ENCODE results near the gene FNTB.
"Not testable (repeated sequence)": the region's sequence is repeated elsewhere in the genome, so short reads cannot be mapped to it uniquely, and the experiment has no call there.

FNTB gene

DNA sequence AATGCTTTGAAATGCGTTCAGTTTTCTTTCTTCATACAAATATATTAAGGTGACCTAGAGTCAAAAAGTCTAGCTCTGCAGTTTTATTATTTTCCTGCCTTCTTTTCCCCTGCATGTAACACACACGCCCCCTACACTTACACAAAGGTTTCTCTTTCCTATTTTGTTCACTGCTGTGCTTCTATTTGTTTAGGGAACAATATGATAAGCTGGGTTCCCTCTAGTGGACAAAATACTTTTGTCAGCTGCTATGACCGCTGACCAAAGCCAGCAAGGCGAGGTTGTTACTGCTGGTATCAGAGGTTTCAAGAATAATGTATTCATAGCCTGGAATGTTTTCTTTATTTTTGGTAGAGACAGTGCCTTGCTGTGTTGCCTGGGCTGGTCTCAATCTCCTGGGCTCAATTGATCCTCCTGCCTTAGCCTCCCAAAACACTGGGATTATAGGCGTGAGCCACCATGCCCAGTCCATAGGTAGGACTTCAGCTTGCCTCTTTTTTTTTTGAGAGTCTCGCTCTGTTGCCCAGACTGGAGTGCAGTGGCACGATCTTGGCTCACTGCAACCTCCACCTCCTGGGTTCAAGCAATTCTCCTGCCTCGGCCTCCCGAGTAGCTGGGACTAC lies 33.4 kb downstream of the FNTB start:
- DNase-seq = no peak

DNA sequence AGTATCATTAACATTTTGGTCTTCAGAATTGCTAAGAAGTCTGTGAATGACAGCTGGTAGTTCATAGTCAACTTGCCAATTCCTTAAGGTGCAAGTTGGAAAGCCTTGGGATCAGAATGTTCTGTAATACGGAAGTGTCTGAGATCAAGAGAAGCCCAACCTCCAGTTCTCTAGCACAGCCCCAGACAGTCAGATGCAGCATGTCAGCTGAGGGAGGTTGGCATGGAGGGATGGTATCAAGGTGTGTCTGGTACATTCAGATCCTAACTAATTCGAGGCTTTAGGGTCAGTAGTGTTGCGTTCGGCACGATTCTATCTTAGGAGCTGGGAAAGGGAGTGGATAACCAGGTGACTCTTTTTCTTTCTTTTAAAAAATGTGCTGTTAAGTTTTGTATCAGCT lies 38.3 kb downstream of the FNTB start:
- DNase-seq = no peak

DNA sequence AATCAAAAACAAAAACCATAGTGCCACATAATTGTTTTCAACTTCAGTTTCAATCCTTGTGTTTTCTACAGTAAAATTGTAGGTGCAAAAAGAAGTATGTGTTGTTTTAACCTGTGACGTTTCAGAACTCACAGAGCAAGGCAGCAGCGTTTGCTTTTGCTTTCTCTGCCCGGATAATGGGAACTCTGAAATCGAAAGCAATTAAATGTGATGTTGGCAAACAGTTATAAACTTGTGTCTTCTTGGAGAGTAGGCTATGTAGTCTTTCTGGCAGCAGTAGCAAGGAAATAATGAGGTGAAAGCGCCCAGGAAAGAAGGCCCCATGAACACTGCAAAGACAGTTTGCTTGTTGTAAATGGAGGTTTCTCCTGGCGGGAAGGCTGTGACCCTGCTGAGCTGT lies 39.1 kb downstream of the FNTB start:
- DNase-seq = no peak

DNA sequence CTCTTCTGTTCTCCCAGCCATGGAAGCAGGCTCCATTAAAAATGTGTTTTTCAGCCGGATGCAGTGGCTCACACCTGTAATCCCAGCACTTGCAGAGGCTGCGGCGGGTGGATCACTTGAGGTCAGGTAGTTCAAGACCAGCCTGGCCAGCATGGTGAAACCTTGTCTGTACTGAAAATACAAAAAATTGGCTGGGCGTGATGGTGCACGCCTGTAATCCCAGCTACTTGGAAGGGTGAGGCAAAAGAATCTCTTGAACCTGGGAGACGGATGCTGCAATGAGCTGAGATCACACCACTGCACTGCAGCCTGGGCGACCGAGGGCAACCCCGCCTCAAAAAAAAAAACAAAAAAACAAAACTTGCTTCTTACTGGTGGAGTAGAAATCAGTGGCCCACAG lies 39.8 kb downstream of the FNTB start:
- no peak for DNase-seq

DNA sequence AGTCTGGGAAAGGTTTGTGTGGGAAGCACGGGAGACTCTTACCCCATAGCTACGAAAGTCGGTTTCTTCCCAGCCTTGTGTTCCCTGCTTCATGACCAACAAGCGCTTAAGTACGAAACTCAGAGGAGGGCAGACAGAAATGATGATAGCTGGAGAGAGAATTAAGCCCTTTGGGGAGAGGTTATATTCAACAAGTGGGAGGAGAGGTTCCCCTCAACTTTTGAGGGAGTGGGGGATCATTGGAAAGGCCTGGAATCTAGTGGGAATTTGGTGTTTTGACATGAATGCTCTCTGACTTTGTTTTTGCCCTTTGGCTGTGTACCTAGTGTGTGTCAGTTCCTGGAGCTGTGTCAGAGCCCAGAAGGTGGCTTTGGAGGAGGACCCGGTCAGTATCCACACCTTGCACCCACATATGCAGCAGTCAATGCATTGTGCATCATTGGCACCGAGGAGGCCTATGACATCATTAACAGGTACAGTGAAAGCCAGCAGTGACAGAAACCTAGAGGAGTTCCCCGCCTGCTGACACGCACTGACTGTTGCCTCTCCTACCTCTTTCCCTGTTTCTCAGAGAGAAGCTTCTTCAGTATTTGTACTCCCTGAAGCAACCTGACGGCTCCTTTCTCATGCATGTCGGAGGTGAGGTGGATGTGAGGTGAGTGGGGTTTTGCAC lies 40.6 kb downstream of the FNTB start:
- DNase-seq = no peak

DNA sequence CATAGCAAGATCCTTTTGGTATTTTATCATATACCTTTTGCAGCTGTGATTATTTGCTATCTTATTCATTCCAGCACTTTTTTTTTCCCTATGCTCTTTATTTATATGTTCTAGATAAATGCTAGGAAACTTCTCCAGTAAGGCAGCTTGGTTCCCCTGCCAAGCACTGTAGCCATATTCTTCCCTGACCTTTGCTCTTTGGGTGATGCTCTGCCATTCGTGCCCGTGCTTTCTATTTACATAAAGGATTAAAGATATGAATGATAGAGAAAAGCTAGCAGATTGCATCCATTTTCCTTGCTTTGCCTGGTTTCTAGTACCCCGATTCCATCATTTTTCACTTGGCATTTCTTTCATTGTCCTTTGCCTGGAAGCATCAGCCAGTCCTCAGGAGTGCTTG lies 42.2 kb downstream of the FNTB start:
- no peak for DNase-seq

DNA sequence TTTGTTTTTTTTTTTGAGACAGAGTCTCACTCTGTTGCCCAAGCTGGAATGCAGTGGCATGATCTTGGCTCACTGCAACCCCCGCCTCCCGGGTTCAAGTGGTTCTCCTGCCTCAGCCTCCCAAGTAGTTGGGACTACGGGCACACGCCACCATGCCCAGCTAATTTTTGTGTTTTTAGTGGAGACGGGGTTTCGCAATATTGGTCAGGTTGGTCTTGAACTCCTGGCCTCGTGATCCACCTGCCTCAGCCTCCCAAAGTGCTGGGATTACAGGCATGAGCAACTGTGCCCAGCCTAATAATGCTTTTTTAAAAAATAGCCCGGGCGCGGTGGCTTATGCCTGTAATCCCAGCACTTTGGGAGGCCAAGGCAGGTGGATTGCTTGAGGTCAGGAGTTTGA lies 44.6 kb downstream of the FNTB start:
- not testable (repeated sequence) for DNase-seq

DNA sequence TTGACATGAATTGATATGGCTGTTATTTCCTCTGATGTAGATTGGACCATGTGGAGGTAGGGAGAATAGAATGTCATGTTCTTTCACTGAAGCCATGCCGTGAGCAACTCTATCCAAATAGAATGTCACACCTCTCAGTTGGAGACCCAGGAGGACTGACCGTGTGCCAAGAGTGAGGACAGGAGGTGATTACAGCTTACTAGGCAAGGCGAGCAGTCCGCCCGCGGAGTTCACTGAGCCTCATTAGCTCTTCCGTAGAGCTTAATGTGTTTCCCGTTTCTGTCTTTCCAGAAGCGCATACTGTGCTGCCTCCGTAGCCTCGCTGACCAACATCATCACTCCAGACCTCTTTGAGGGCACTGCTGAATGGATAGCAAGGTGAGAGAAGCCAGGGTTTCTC lies 45.6 kb downstream of the FNTB start:
- DNase-seq = no peak

DNA sequence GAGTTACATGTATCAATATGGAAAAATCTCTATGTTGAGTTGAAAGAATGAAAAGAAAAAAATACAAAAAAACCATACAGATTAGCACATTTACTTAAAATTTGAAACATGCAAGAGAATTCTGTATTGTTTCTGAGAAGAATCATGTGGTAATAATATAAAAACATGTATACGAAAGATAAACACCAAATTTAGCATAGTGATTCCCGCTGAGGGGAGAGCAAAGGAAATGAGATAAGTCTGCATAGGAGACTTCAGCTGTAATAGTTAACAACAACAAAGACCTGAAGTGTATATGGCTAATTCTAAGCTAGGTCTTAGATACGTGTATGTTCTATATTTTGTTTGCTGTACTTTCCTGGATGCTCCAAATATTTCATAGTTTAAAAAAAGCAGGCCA lies 46.5 kb downstream of the FNTB start:
- DNase-seq = no peak

DNA sequence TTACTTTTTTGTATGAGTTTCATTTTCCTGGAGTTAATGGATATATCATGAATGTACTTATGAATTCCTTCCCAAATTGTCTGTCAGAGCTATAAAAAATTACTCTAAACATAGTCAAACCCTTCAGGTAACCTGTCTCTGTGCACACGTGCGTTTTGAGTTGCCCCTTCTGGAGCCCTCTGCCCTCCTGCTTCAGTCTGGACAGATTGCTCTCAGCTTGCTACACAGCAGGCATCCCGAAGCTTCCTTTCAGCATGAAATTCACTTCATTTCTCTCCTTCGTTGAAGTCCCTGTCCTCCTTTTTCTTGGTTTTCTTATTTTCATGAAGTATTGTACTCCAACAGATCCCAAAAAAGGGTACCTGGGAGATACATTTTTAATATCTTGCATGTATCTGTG lies 47.3 kb downstream of the FNTB start:
- DNase-seq = no peak

DNA sequence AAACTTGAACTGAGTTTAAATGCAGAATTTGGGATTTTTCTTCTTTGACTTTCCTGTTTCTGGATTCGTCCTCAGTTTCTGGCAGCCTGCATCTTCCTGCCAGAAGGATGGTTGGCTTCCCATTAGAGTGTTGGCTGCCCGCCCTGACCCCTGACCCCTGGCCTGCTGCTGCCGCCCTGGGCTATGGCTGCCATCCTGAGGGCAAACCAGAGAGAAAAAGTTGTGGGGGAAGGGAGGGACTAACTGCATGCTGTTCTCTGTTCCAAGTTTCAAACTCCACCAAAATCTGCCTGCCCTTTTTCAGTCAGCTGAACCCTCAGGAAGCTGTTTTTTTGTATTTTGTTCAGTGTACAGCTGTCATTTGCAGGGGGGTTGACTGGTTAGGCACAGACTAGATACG lies 48.4 kb downstream of the FNTB start:
- no peak for DNase-seq

DNA sequence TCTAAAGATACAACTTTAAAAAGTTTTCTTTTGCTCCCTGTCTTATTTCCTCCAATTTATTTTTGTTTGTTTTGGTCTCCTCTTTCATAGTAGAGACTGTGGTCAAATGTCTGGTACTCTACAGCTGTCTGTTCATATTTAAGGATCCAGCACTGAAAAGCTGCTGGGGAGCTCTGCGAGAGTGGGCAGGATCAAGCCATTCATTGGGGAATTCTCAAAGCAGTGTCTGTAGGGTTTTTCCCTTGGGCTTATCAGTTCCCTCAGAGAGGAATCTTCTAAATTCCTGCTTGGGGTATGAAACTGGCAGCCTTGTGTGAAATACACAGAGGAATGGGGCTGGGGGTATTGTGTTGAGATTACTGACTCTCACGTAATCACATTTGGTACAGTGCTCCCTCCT lies 52.3 kb downstream of the FNTB start:
- DNase-seq = no peak

DNA sequence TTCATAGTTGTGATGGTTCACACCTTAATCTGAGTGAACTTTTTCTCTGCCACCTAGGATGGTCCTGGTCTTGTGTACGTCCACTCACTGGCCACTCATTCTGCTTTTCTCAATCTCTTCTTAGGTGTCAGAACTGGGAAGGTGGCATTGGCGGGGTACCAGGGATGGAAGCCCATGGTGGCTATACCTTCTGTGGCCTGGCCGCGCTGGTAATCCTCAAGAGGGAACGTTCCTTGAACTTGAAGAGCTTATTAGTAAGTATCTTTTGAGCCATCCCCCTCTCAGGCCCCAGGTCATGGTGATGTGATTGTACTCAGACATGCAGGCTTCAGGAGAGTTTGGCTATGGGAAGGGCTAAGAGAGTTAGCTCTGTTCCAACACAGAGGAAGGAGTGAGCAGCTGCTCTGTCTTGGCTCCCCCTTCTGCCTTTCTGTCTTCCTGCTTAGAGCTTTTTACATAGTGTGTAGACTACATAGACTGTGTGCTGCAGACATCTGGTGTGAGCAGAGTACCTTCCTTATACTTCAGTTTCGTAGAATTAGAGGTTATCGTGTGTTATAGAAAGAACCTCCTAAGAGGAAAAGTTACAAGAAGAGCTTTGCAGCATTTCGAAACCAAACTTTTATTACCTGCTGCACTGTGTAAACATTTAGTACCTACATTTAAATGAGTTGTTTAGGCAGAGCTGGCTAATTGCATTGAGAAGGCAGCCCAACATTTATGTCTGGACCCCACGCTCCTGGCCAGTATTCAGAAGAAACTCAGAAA lies 54.2 kb downstream of the FNTB start:
- no peak for DNase-seq

DNA sequence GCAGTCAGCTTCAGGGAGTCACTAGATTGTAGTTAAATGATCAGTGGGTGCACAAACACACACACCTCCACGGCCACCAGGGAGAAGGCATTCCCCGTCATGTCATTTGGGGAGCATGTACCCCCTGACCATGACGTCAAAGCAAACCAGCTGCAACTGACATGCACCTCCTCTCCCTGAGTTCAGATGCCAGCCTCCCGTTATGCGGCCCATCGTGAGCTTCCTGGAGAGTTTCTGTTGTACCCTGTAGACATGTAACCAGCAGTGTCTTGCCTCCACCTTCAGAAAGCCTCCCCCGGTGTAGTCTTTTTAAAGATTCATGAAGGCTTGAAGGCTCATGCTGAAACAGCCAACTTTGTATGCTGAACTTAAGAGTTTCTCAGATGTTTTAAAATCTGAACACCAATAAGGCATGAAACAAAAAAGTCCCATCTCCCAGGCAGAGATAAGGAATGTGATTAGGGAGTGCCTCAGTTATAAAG lies 54.8 kb downstream of the FNTB start:
- DNase-seq = no peak

DNA sequence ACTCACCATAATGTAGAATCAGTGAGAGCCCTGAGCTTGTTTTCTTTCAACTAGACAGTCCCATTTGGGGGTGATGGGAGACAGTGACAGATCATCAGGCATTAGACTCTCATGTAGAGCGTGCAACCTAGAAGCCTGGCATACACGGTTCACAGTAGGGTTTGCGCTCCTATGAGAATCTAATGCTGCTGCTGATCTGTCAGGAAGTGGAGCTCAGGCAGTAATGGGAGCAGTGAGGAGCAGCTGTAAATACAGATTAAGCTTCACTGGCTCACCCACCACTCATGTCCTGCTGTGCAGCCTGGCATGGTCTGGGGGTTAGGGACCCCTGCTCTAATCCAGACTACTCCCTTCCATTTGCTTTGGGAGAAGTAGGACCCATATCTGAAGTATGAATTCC lies 55.6 kb downstream of the FNTB start:
- DNase-seq = no peak

DNA sequence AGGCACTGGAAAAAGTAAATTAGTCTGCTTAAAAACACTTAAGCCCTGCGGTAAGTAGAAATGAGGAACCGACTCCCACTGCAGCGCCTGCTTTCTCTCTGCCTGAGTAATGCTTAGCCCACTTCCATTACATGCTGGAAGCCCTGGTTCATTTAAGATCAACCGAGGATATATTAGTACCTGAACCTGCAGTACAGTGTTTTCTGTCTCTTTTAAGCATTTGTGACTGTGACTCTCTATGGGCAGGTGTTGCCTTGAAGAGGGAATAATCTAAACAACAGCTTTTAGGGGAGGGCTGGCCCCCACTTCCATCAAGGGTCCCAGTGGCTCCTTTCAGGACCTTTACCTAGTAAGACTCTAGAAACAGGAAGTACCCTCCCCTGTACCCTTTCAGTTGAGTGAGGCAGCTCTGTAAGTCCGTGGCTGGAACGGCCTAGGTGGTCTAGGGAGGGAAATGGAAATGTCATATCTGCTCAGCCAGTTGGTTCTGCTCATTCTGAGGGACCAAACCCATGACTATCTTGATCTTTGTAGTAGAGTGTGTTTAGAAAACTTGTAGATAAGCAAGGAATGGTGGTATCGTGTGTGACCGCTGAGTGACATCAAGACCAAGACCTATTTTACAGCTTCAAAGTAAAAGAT lies 56.2 kb downstream of the FNTB start:
- no peak for DNase-seq

DNA sequence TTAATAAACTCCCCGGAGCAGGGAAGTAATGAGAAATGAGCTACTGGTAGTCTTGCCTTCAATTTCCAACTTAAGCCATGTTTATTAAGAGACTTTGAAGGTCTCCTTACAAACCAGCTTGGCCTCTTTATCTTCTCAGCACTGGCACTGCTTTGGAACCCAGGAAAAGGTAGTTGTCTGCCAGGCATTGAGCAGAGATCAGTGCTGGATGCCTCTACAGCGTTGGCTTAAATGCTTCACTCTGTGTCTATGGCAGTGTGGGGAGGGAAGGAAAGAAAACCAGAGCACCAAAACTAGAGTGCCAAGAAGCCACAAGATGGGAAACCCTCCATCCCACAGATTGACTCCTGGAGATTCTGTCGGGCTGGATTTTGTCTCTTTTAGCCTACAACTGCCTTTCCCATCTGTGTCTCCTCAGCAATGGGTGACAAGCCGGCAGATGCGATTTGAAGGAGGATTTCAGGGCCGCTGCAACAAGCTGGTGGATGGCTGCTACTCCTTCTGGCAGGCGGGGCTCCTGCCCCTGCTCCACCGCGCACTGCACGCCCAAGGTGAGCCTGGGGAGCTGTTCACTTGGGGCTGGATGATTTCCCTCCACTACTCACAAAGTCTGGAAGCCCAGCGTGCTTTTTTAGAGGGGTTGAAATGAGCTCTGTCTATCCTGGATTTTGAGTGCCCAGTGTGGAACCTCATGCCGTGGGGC lies 57.3 kb downstream of the FNTB start:
- no peak for DNase-seq

DNA sequence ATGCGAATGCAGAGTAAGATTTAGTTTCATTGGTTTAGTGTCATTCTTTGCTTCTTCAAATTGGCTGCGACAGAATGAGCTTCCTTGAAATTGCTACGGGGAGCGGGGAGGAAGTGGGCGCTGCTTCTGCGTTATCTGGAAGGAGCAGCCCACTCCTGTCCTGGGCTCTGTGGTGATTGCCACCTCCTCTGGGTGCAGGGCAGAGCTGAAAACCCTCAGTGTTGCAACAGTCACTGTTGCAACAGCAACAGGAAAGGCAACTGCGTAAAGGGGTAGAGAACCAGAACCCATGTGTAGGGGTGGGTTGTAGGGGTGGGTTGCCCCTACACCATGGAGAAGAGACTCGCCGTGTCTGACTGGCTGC lies 57.9 kb downstream of the FNTB start:
- no peak for DNase-seq

DNA sequence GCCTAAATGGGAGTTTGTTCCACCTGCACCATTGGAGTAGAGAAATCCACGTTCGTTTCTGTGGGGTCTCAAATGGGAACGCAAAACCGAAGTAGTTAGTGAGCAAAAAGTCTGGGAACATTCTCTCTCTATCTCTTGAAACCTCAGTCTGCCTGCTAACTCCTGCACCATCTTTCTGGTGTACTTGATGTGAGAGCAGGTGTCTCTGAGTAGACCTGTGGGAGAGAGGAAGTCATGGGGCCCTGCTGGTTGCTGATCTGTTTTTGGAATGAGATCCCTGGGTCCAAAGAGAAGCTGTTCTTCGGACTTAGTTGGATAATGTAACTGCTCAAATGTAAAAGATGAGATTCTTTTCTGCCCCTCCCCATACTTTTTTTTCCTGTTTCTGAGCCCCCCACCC lies 58.3 kb downstream of the FNTB start:
- no peak for DNase-seq

DNA sequence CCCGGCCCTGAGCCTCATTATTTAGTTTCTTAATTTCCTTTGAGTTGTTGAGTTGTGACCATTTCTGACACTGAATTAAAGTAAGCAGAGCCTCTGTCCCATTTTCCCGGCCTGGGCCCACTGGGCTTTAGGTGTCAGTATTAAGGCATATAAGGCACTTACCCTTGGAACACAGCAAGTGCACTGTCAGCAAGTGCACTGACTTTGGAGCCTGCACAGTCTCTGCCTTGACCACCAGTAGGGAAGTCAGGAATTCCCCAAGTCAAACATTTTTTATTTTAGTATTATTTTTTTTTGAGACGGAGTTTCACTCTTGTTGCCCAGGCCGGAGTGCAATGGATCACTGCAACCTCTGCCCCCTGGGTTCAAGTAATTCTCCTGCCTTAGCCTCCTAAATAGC lies 59.0 kb downstream of the FNTB start:
- no peak for DNase-seq

DNA sequence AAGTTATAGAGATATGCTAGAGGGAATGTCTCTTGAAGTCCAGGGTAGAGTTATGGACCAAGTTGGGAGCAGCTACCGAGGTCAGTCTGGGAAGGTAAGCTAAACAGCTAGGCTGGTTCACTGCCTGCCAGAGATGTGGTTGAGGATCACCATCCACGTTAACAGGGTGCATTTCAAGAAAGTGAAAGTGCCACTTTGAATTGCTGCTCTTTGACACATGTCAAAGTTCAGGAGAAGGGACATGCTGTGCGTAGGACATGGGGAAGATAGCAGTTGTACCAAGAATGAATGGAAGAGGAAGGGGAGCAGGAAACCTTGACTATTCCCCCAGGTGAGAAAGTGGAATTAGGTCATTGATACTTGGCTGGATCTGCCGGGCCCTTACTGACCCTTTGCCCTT lies 66.1 kb downstream of the FNTB start:
- DNase-seq = no peak

DNA sequence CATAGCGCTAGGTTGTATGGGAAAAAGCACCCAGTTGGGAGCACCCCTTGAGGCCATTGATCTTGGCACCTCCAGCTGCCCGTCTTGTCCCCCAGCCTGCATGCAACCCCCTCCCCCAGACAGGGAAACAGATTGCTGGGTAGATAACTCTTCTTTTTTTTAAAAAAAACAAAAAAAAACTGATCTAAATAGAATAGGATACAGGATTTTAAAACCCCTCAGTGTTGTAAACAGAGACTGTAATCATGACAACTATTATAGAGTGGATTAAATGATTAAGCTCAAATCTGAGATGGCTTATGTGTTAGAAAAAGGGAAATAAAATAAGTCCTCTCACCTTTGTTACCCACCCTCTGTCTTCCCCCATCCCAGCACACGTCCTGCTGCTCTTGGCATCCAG lies 66.8 kb downstream of the FNTB start:
- DNase-seq = no peak

DNA sequence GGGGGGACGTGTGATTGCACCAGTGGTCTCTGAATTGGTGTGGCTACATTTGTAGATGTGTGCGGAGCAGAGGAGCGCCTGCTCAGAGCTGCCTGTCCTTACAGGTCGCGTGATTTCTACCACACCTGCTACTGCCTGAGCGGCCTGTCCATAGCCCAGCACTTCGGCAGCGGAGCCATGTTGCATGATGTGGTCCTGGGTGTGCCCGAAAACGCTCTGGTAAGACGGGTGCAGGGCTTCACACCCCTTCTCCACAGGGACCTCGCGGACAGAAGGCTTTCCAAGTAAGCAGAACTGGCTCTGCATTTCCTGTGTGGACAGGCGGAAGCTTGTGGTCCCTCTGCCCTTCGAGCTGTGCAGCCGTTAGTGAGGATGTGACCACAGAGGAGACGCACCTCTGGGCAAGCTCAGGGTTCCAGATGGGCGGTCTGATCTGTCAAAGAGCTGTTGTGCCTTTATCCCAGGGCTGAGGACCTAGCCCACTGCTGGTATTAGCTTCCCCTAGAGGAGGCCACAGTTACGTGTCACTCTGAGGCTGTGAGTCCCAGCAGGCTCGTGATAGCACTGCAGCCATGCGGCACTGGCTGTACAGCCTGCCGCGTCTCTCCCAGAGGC lies 67.9 kb downstream of the FNTB start:
- no peak for DNase-seq

Measured in activated CD8-positive, alpha-beta memory T cell treated with anti-CD3 and anti-CD28 coated beads, Interleukin-2, amount 50 U/mL, for 48 hours (primary cell).